ENCODE data around the gene GSG1L. TPM values are rescaled to one million over a fixed set of nuclear protein-coding genes. Genes with fewer than 3 reads are reported as not detected.

Gene GSG1L
- total and polyA plus RNA-seq, 2 of the 13 experiments (the other 11 are each of a cell fraction or from before 2014, with no cell fraction given): not detected

DNA sequence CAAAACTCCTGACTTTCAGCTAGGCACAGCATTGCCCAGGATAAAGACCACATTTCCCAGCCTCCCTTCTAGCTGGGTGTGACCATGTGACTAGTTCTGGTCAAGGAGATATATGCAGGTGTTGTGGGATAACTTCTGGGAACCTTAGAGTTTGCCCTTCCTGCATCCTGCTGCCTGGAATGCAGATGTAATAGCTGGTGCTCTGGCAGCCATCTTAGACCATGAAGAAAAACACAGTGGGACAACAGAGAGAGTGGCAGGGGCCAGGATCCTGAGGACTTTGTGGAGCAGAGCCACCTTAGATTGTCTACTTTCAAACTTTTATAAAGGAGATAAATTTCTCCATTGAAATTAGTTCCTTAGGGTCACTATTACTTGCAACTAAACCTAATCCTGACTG lies 101.3 kb downstream of the GSG1L start (continued):
- TF ChIP-seq, protein P1, sequence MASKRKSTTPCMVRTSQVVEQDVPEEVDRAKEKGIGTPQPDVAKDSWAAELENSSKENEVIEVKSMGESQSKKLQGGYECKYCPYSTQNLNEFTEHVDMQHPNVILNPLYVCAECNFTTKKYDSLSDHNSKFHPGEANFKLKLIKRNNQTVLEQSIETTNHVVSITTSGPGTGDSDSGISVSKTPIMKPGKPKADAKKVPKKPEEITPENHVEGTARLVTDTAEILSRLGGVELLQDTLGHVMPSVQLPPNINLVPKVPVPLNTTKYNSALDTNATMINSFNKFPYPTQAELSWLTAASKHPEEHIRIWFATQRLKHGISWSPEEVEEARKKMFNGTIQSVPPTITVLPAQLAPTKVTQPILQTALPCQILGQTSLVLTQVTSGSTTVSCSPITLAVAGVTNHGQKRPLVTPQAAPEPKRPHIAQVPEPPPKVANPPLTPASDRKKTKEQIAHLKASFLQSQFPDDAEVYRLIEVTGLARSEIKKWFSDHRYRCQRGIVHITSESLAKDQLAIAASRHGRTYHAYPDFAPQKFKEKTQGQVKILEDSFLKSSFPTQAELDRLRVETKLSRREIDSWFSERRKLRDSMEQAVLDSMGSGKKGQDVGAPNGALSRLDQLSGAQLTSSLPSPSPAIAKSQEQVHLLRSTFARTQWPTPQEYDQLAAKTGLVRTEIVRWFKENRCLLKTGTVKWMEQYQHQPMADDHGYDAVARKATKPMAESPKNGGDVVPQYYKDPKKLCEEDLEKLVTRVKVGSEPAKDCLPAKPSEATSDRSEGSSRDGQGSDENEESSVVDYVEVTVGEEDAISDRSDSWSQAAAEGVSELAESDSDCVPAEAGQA (IDR thresholded peaks at IDR 0.05; ENCODE audit: low read depth): no peak
- TF ChIP-seq, protein P1 (CRISPR knock-in tag; IDR thresholded peaks at IDR 0.05; ENCODE audit: borderline replicate concordance): no peak
- TF ChIP-seq ZNF761 (CRISPR knock-in tag; conservative IDR thresholded peaks at IDR 0.05): no peak

DNA sequence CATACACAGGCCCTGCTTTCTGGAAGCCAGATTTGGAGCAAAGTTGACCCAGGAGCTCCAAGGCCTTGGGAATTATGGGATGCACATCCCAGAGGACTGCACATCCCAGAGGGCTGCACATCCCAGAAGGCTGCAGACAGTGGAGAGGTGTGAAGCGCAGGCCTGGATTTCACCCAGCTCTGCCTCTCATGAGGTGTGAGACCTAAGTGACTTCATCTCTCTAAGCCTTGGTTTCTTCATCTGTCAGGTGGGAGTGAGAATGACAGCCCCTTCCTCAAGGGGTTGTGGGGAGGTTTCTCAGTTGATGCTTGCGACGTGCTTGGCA lies 102.3 kb downstream of the GSG1L start:
- CTCF ChIA-PET (ENCODE audit: low intra/inter-chr PET ratio, low total read pairs): no interaction called here
- BruUV-seq (replicated peaks): no TSS peak

More for the DNA sequence above, 102.3 kb downstream of the GSG1L start:
- H3K9me3 ChIP-seq (ENCODE audit: low read length): peaks cover 4% of the 10 kb centered on the region; the same call in 1 of the 2 replicates
- FAIRE-seq (no peak), ATAC-seq (no peak; the same call in 2 of the 3 replicates), DNase-seq (ENCODE audit: low spot score) (no peak)
- H3K4me3 ChIP-seq (replicated peaks in 1 of 3; ENCODE audit: insufficient read depth in 1 of 3, low read depth in 2 of 3, low read length in 3 of 3): no peak overlapping the region
- H3K4me2 ChIP-seq (ENCODE audit: low read depth, low read length): no peak overlapping the region
- in situ Hi-C loops (cut with HindIII; ENCODE audit: extremely low pct_ligation_motif_present, low pct_unique_long_range_greater_than_20kb): no loop called here
- H2AFZ ChIP-seq (ENCODE audit: low read length): no peak overlapping the region
- WGBS (ENCODE audit: low lambda C conversion rate): 39% methylated on average over 3 of the region's 3 CpGs
- TF ChIP-seq ZFP82 (CRISPR knock-in tag; IDR thresholded peaks at IDR 0.05; ENCODE audit: borderline replicate concordance): no peak
- TF ChIP-seq SSRP1 (CRISPR knock-in tag; IDR thresholded peaks at IDR 0.05): no peak
- no peak for TF ChIP-seq ZNF101 (CRISPR knock-in tag; IDR thresholded peaks at IDR 0.05; ENCODE audit: borderline replicate concordance, low read depth)
- TF ChIP-seq, protein P2, sequence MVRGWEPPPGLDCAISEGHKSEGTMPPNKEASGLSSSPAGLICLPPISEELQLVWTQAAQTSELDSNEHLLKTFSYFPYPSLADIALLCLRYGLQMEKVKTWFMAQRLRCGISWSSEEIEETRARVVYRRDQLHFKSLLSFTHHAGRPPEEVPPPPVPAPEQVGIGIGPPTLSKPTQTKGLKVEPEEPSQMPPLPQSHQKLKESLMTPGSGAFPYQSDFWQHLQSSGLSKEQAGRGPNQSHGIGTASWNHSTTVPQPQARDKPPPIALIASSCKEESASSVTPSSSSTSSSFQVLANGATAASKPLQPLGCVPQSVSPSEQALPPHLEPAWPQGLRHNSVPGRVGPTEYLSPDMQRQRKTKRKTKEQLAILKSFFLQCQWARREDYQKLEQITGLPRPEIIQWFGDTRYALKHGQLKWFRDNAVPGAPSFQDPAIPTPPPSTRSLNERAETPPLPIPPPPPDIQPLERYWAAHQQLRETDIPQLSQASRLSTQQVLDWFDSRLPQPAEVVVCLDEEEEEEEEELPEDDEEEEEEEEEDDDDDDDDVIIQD (CRISPR knock-in tag; IDR thresholded peaks at IDR 0.05; ENCODE audit: low read depth): no peak
- H3K36me3 ChIP-seq (replicated peaks in 1 of 2; ENCODE audit: control insufficient read depth in 1 of 2, insufficient read depth in 2 of 2, low read length in 2 of 2): no peaks in the 10 kb centered on the region
- intact Hi-C loops (cut with micrococcal nuclease; ENCODE audit: unreplicated experiment): no loop called here
- no peaks in the 10 kb centered on the region for H3K4me1 ChIP-seq (ENCODE audit: insufficient read depth, low read length)
- no peaks in the 10 kb centered on the region for H4K20me1 ChIP-seq (ENCODE audit: insufficient read depth, low read length)
- peaks cover 4 to 12% of the 10 kb centered on the region in 2 experiments; a peak in 3 of 5 replicates for H3K27me3 ChIP-seq (ENCODE audit: control insufficient read depth in 1 of 2, insufficient read depth in 2 of 2, low read length in 2 of 2)
- no peaks in the 10 kb centered on the region for H3K79me2 ChIP-seq (ENCODE audit: insufficient read depth, low read length)
- POLR2A ChIA-PET: no interaction called here
- H3K27ac ChIP-seq (ENCODE audit: extremely low read length, insufficient read depth, low read length): no peak overlapping the region
- no peak overlapping the region for H3K9ac ChIP-seq (ENCODE audit: insufficient read depth, low read depth, low read length)

Measured in HepG2 (cell line).